HG02610 (cell line): ENCODE measurements around the gene MGLL.

Experiments
- ATAC-seq: cut with Tn5 transposase; IDR thresholded peaks from one replicate; pipeline ENCODE4 v1.9.1; 2021; ENCODE audit warnings: mild to moderate bottlenecking, moderate library complexity; ENCODE audit not compliant: unreplicated experiment

The MGLL gene

GRCh38 chr3:127678611-127679533 lies 143.4 kb downstream of the MGLL start:
- no peak for ATAC-seq

GRCh38 chr3:127678315-127678599 lies 144.1 kb downstream of the MGLL start:
- ATAC-seq, result no peak

GRCh38 chr3:127677541-127678314 lies 144.6 kb downstream of the MGLL start:
- ATAC-seq, result no peak

- no peak for ATAC-seq
These were observed 145.4 kb downstream of the MGLL start for GRCh38 chr3:127676921-127677351.

GRCh38 chr3:127676456-127676855 lies 145.9 kb downstream of the MGLL start:
- ATAC-seq, result no peak

- no peak for ATAC-seq
These were observed 146.5 kb downstream of the MGLL start for GRCh38 chr3:127675651-127676391.

GRCh38 chr3:127674790-127675189 lies 147.5 kb downstream of the MGLL start:
- no peak for ATAC-seq

GRCh38 chr3:127674101-127674721 lies 148.1 kb downstream of the MGLL start:
- ATAC-seq, result no peak

- peak; percentile 31 for ATAC-seq
These were observed 148.9 kb downstream of the MGLL start for GRCh38 chr3:127673191-127674100.

- ATAC-seq, result peak; percentile 74
These were observed 149.7 kb downstream of the MGLL start, which contains the start of gene ABTB1 for GRCh38 chr3:127672429-127673190. ABTB1 (plus strand) TSS chr3:127672952; CDS start chr3:127673026, 74 bp downstream.

GRCh38 chr3:127671523-127672428 lies 150.5 kb downstream of the MGLL start:
- ATAC-seq, result peak; percentile 3

- no peak for ATAC-seq
These were observed 151.4 kb downstream of the MGLL start for GRCh38 chr3:127670761-127671522.

- no peak for ATAC-seq
These were observed 152.1 kb downstream of the MGLL start for GRCh38 chr3:127670229-127670559.

GRCh38 chr3:127669541-127670228 lies 152.6 kb downstream of the MGLL start:
- ATAC-seq, result no peak

- ATAC-seq, result no peak
These were observed 153.4 kb downstream of the MGLL start for GRCh38 chr3:127668906-127669305.

GRCh38 chr3:127667119-127667681 lies 155.1 kb downstream of the MGLL start:
- ATAC-seq, result no peak
